Endometrium (tissue), 2 donors: ENCODE data around the gene RPL6.
"Not testable (repeated sequence)": the region's sequence is repeated elsewhere in the genome, so short reads cannot be mapped to it uniquely, and the experiment has no call there.

Experiments
- FAIRE-seq: peaks from 2 replicates; lab custom pipeline; 2012; peaks lifted over from hg19 to GRCh38; lab: Jason Lieb, UNC
- donor health status: control.
- donor health status: control.

The RPL6 gene

DNA sequence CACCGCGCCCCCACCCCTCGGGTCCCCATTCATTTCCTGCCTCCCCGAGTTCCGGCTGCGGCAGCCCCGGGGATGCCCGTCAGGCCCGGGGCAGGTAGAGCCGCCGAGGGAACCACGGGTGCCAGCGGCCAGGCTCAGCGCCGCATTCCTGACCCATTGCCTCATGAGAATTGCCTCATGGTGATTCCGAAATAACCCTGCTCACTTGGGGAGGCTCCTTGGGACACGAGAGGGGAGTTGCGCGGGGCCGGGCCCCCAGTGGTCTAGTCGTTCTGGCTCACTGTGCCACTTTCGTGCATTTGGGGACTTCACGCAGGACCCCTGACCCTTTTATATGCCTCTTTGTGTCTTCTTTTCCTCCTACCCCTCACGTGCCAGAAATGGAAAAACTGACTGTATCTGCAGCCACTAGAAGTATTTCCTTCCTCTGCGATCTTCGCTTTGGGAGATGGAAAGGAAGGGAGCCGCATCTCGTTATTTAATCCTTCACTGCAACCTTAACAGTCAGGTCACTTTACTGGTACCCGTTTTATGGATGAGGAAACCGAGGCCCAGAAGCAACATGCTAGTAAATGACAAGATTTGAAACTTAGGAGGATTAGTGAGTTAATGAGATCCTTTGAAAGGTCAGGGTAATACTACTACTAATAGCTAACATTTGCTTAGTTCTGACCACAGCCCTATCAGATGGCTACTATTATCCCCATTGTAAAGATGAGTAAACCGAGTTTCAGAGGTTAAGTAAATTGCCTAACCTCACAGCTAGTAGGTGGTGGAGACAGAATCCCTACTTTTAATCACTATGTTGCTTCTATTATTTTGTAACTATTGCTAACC is 10.1 kb upstream of the RPL6 start:
- FAIRE-seq: no peak

DNA sequence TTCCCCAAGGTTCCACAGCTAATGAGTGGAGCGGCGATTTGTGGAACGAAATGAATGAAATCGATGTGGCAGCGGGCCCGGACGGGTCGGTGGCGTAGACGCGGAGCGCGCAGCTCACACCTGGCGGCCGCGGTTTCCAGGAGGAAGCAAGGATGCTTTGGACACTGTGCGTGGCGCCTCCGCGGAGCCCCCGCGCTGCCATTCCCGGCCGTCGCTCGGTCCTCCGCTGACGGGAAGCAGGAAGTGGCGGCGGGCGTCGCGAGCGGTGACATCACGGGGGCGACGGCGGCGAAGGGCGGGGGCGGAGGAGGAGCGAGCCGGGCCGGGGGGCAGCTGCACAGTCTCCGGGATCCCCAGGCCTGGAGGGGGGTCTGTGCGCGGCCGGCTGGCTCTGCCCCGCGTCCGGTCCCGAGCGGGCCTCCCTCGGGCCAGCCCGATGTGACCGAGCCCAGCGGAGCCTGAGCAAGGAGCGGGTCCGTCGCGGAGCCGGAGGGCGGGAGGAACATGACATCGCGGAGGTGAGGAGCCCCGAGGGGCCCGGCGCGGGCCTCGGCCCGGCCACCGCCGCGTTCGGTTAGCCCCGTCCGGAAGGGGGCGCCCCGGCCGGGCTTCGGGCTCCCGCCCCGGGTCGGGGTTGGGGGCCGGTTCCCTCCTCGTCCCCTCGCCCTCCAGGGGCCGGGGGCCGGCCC is 9.3 kb upstream of the RPL6 start, which contains the start of gene PTPN11:
PTPN11 (plus strand) TSS at position 340 of the 689 bp plus-strand sequence; CDS start at position 505, 165 bp downstream.
- FAIRE-seq: no peak

DNA sequence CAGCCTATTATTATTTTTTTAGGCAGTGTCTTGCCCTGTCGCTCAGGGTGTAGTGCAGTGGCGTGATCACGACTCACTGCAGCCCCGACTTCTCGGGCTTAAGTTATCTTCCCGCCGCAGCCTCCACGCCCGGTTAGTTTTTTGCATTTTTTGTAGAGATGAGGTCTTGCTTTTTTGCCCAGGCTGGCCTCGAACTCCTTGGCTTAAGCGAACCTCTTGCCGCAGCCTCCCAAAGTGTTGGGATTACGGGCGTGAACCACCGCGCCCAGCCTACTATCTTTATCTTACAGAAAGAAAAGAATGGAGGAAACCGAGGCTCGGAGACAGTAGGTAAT is 8.8 kb upstream of the RPL6 start:
- no peak for FAIRE-seq

DNA sequence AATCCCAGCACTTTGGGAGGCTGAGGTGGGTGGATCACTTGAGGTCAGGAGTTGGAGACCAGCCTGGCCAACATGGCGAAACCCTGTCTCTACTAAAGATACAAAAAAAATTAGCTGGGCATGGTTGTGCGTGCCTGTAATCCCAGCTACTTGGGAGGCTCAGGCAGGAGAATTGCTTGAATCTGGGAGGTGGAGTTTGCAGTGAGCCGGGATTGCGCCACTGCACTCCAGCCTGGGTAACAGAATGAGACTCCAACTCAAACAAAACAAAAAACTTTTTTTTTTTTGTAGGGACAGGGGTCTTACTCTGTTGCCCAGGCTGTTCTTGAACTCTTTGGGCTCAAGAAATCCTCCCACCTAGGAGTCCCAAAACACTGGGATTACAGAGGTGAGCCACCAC is 6.1 kb upstream of the RPL6 start:
- not testable (repeated sequence) for FAIRE-seq

DNA sequence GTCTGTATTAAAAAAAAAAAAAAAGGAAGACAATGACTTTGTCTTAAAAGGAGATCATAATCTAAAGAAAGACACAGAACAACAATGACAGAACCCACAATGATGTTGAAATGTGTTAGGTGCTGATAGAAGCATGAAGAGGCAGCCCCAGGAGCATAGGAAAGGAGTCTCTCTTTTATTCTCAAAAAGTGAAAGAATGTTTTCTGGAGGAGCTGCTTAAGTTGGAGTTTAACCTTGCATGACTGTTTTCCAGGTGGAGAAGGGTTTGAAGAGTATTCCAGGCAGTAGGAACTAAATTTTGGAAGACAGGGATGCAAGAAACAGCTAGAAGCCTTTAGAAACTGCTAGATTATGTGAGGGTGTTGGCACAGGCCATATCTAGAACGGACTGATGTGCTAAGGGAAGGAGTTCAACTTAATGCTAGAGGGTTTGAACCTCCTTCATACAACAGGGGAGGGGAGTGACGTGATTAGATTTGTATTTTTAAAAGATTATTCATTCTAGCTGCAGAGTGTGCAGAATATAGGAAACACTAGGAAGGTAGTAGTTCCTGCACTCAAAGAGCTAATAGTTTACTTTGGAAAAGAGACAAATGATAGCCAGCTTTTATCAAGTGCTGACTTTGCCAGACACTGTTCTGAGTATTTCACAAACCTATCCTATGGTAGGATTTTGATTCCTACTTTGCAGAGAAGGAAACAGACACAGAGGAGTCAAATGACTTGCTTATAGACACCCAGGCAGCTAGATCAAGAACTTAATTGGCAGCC is 4.6 kb upstream of the RPL6 start:
- FAIRE-seq: no peak

DNA sequence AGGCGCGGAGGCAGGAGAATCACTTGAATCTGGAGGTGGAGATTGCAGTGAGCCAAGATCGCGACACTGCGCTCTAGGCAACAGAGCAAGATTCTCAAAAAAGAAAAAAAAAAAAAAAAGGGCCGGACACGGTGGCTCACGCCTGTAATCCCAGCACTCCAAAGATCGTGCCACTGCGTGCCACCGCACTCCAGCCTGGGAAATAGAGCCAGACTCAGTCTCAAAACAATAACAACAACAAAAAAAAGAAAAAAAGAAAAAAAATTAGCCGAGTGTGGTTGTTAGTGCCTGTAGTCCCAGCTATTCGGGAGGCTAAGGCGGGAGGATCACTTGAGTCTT is 470 bp upstream of the RPL6 start:
- FAIRE-seq: no peak

DNA sequence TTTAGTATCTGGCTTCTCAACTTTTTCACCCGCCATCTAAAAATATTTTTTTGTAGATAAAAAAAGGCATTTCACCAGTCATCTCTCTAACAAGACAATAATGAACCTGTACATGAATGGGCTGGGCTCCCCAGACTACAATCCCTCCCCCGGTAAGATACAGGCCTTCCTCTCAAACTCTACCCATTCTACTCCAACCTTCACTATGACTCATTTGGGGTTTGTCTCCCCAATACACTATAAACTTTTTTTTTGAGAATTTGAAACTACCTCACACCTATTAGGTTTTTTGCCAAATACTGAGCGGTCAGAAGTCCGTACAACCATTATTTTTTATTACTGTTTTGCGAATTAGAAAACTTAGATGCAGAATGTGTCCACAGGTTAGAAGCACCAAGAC is 784 bp downstream of the RPL6 start:
- no peak for FAIRE-seq

DNA sequence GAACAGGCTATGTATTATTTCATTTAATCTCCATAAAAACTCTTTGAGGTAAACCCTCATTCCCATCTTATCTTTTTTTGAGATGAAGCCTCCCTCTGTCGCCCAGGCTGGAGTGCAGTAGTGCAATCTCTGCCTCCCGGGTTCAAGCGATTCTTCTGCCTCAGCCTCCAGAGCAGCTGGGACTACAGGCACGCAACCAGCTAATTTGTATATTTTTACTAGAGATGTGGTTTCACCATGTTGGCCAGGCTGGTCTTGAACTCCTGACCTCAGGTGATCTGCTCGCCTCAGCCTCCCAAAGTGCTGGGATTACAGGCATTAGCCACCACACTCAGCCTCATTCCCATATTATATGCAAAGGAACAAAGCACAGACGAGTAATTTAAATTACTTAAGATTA is 1.7 kb downstream of the RPL6 start:
- not testable (repeated sequence) for FAIRE-seq

DNA sequence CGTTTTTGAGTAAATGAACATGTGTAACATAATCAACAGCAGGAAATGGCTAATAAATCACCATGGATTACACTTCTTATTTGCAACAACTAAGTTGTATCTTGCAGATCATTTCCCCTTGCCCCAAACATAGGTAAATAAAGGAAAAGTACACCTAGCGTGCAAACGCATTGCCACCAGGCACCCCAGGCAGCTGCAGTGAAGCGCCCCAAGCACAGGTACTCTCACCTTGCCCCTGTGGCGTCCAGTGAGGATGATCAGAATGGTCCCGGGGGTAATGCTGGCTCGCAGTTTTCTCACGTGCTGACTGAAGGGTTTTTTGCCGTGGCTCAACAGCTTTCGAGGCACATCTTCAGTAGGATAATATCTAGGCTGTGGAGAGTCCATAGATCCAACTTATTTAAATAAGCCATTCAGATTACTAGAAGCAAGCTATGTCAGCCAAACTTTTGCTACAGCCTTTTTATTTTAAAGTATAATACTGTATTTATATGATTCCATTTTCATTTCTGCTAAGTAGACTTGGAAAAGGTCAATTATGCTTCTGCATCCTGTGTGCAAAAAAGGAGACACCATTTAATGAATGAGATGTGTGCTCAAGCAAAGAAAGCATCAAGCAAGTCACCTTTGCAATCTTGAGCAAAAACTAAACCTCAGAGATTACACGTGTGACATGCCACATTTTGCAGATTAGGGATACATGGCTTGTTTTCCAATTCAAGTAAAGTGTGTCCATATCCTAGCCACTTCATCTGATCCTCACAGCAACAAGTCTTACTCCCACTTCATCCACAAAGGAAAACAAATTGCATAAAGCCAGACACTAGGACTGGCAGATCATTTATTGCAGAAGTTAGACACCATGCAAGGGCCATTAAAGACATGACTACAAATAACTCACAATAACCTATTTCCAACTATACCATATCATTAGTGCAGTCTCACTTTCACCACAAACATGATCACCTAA is 2.6 kb downstream of the RPL6 start:
- no peak for FAIRE-seq

DNA sequence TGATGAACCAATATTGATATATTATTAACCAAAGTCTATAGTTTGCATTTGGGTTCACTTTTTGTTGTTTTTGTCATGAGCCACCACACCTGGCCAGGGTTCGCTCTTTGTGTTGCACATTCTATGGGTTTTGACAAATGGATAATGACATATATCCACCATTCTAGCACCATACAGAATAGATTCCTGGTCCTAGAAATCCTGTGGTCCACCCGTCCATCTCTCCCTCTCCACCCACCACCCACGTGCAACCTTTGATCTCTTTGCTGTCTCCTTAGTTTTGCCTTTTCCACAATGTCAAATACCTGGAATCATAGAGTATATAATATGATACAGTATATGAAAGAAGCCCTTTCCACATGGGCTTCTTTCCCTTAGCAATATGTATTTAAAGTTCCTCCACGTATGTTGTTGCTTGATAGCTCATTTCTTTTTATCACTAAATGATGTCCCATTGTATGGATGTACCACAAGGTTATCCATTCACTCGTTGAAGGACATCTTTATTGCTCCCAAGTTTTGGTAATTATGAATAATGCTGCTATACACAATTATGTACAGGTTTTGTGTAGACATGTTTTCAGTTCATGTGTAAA is 7.4 kb downstream of the RPL6 start:
- FAIRE-seq: no peak

DNA sequence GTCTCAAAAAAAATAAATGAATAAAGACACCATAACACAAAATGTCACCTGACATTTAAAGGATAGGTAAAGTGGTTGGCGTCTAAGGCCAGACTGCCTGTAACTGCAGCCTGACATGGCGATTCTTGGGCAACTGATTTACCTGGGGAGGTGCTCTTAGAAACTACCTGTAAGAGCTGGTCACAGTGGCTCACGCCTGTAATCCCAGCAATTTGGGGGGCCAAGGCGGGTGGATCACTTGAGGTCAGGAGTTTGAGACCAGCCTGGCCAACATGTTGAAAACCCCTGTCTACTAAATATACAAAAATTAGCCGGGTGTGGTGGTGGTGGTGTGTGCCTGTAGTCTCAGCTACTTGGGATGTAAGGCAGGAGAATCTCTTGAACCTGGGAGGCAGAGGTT is 8.4 kb downstream of the RPL6 start:
- FAIRE-seq: no peak

DNA sequence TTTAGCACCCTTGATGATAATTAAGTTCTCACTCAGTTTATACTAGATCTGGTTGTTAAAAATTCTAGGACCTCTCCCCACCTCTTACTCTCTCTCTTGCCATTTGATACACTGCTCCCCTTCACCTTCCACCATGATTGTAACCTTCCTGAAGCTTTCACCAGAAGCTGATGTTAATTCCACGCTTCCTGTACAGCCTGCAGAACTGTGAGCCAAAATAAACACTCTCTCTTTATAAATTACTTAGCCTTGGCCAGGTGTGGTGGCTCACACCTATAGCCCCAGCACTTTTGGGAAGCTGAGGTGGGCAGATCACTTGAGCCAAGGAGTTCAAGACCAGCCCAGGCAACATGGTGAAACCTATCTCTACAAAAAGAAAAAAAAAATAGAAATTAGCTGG is 16.1 kb downstream of the RPL6 start:
- FAIRE-seq: no peak

DNA sequence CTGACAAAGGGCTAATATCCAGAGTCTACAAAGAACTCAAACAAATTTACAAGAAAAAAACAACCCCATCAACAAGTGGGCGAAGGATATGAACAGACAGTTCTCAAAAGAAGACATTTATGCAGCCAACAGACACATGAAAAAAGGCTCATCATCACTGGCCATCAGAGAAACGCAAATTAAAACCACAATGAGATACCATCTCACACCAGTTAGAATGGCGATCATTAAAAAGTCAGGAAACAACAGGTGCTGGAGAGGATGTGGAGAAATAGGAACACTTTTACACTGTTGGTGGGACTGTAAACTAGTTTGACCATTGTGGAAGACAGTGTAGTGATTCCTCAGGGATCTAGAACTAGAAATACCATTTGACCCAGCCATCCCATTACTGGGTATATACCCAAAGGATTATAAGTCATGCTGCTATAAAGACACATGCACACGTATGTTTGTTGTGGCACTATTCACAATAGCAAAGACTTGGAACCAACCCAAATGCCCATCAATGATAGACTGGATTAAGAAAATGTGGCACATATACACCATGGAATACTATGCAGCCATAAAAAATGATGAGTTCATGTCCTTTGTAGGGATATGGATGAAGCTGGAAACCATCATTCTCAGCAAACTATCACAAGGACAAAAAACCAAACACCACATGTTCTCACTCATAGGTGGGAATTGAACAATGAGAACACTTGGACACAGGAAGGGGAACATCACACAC is 19.3 kb downstream of the RPL6 start:
- FAIRE-seq: not testable (repeated sequence)

DNA sequence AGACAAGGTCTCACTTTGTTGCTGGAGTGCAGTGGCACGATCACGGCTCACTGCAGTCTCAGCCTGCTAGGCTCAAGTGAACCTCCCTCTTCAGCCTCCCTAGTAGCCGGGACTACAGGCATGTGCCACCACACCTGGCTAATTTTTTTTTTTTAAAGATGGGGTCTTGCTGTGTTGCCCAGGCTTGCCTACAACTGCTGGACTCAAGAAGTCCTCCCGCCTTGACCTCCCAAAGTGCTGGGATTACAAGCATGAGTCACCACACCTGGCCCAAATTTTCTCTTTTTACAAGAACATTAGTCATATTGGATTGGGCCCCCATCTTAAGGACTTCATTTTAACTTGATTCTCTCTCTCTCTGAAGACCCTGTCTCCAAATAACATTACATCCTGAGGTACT is 20.2 kb downstream of the RPL6 start:
- no peak for FAIRE-seq

DNA sequence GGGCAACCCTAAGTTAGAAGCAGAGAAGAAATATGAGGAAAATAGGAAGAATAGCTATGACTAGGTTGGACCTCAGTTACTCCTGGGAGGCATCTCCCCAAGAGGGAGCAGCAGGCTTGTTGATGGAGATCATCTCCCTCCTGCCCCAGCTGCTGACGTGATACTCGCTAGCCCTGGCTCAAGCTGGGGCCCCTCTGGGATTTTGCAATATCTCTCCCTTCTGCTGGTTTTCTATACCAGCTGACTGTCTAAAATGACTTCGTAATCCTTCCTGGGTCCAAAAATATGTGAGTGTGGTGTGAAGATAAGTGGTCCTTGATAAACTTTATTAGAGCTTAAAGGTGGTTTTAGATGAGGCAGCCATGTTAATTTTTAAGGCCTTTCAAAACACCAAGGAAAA is 22.7 kb downstream of the RPL6 start:
- no peak for FAIRE-seq

DNA sequence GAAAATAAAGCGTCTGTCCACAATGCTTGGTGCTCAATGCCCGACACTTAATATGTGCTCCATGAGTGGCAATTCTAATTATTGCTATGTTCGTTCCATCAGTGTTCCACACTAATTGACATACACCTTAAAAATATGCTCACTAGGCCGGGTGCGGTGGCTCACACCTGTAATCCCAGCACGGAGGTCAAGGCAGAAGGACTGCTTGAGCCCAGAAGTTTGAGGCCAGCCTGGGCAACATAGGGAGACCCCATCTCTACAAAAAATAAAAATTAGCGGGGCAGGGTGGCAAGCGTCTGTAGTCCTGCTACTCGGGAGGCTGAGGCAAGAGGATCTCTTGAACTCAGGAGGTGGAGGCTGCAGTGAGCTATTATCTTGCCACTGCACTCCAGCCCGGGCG is 26.5 kb downstream of the RPL6 start:
- no peak for FAIRE-seq

DNA sequence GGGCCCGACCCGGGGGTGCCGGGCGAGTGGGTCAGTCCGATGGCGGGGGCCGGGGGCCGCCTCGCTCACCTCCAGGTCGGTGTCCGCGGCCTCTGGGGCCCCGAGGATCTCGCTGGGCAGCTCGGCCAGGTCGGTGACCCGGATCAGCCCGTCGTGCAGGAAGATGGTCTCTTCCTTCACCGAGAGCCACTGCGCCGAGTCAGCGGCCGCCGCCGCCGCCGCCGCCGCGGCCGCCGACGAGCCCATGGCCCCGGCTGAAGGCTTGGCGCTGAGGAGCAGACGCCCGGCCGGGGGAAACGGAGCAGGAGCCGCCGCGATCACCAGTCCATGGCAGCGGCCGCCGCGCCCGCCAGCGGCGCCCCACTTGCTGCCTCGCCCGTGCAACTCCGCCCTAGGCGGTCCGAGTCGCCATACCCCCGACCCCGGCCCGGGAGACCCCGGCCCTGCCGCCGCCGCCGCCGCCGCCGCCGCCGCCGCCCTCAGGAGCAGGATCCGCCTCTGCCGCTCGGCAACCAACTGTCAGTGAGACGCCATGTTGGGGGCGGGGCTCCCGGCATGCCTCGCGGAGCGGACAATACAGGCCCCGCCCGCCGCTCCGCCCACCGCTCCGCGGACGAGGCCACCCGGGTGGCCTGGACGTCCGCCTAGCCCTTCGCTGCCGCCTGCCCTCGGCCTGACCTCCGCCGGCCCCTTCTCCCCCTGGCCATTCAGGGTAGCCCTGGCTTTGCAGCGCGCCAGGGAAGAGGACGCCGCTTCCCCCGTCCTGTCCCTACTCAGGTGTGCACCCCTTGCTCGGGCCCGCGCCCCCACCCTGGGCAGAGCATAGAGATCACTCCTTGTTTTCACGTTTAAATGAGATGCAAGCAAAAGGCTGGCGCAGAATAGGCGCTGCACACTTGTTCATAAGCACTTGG is 27.3 kb downstream of the RPL6 start, which contains the start of gene HECTD4:
HECTD4 (minus strand) TSS at position 549 of the 914 bp plus-strand sequence; CDS start at position 246, 303 bp downstream.
- no peak for FAIRE-seq

DNA sequence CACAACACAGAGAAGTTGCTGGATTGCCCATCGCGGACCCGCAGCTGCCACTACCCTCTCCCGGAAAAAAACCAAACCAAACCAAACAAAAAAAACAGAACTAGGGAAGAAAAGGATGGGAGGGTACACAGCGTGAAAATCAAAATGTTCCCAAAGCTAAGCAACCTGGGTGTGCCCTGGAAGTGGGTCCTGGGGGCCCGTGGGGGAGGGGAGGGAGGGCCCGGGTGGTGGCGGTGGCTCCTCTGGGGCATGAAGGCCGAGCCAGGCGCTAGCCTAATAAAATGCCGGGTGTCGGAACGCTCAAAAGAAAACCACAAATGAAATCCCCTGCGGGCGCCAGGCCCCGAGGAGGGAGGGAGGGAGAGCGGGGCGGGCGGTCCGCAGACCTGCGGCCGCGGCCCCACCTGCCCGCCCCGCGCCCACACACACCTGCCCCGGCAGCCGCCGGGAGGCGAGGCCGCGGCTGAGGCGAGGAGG is 28.0 kb downstream of the RPL6 start:
- no peak for FAIRE-seq

DNA sequence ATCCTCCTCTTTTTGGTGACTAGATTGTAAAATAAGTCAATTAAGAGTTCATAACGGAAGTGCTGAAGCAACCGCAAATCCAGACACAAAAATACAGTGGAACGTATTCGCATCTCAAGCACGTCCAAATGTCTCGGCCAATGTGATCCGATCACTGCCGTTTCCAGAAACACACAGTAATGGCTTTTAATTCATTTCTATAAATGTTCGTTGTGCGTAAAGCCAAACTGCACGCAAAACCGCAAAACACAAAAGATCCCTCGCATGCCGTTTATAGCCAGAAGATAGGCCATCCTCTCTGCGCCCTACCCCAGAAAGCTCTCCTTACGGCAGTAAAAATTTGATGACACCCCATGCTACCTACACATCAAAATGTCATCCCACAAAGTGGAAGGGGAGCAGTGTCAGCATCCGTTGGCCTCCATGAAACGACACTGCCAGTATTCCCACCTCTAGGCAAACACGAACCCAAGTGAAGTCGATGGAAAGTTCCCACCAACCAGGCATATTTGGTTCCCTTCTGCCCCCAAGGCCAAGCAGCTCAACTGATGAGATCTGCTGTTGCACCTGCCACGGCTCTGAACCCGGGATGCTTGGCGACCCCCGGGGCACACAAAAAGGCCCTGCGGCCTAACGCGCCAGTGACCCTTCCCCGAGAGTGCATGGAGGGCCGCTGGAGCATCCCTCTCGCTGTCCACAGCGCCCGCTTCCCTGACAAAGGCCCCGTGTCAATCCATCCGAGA is 28.6 kb downstream of the RPL6 start:
- FAIRE-seq: no peak
